KMS-11 (cell line): ENCODE data around the gene CCDC69.
"Not testable (repeated sequence)": the region's sequence is repeated elsewhere in the genome, so short reads cannot be mapped to it uniquely, and the experiment has no call there.

Experiments used
- H2AFZ ChIP-seq: fragments of 200-600 bp; sonication (generic); 2 replicates; pipeline ENCODE4 v1.6.1; 2016; ENCODE audit warnings: antibody characterized with exemption, mixed run types, low read depth
- H3K27ac ChIP-seq: fragments of 200-600 bp; sonication (generic); 2 replicates; pipeline ENCODE4 v1.6.1; 2016; ENCODE audit warnings: mild to moderate bottlenecking, mixed run types
- H3K27me3 ChIP-seq: fragments of 200-600 bp; sonication (generic); 2 replicates; pipeline ENCODE4 v1.6.1; 2017; ENCODE audit warnings: mild to moderate bottlenecking, low read depth, mixed run types, moderate library complexity; ENCODE audit not compliant: insufficient read depth
- H3K36me3 ChIP-seq: fragments of 200-600 bp; sonication (generic); 2 replicates; pipeline ENCODE4 v1.6.1; 2017; ENCODE audit warnings: mild to moderate bottlenecking, mixed run types; ENCODE audit not compliant: insufficient read depth
- H3K4me1 ChIP-seq: fragments of 200-600 bp; sonication (generic); 2 replicates; pipeline ENCODE4 v1.6.1; 2016; ENCODE audit warnings: mild to moderate bottlenecking, low read depth, mixed run types; ENCODE audit not compliant: poor library complexity, severe bottlenecking
- H3K4me2 ChIP-seq: fragments of 200-600 bp; sonication (generic); 2 replicates; pipeline ENCODE4 v1.7.0; 2016; ENCODE audit warnings: mild to moderate bottlenecking, mixed run types
- H3K4me3 ChIP-seq: fragments of 200-600 bp; sonication (generic); IDR thresholded peaks from 2 replicates; pipeline ENCODE4 v1.6.1; 2017; ENCODE audit warnings: low read depth, low read length, mixed read lengths; ENCODE audit not compliant: insufficient read depth
- H3K79me2 ChIP-seq: fragments of 200-600 bp; sonication (generic); 2 replicates; pipeline ENCODE4 v1.6.1; 2016; ENCODE audit warnings: low read depth, mixed run types; ENCODE audit not compliant: insufficient read depth
- H3K9ac ChIP-seq: fragments of 200-600 bp; sonication (generic); 2 replicates; pipeline ENCODE4 v1.6.1; 2016; ENCODE audit warnings: mild to moderate bottlenecking, mixed run types
- H4K20me1 ChIP-seq: fragments of 200-600 bp; sonication (generic); 2 replicates; pipeline ENCODE4 v1.6.1; 2016; ENCODE audit warnings: mild to moderate bottlenecking, mixed run types; ENCODE audit not compliant: insufficient read depth
- TF ChIP-seq, protein P1 (sequence below): fragments of 200-600 bp; sonication (generic); conservative IDR thresholded peaks from 2 replicates; pipeline ENCODE4 v1.6.1; 2017; ENCODE audit warnings: low read depth, mild to moderate bottlenecking, antibody characterized with exemption, low read length, moderate library complexity, mixed read lengths

The CCDC69 gene

DNA sequence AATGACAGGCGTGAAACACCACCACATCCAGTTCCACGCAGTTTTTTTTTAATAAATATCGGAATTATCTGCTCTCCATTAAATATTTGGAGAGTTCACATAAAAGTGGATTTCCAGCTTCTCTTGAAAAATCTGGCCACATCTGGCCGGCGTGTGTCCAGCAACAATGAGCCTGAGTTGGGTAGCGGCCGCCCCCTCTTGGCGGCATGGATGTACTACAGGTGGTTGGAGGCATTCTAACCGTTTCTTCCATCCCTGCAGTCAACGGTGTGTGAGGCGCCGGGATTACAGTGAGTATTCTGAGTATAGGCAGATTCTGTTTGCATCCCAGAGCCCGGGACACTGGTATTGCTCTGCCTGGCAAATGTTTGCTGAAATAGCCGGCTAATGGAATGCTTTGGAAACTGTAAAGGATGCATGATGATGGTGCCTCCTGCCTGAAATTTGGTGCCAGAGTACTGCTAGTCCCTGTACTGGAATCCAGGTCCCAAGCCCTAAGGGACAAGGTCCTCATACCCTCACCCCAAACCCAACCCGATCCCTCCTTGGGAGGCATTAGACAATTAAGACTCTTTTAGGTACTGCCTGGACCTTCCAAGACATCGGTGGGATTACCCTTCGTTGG, 15.5 kb upstream of the CCDC69 start:
- no peak overlapping the region for H3K4me2 ChIP-seq
- no peaks in the 10 kb centered on the region for H3K27me3 ChIP-seq
- no peaks in the 10 kb centered on the region for H3K79me2 ChIP-seq
- H4K20me1 ChIP-seq, result no peaks in the 10 kb centered on the region
- H3K4me3 ChIP-seq, result no peak overlapping the region
- H2AFZ ChIP-seq, result no peak overlapping the region
- no peak overlapping the region for H3K9ac ChIP-seq
- TF ChIP-seq, protein P1, sequence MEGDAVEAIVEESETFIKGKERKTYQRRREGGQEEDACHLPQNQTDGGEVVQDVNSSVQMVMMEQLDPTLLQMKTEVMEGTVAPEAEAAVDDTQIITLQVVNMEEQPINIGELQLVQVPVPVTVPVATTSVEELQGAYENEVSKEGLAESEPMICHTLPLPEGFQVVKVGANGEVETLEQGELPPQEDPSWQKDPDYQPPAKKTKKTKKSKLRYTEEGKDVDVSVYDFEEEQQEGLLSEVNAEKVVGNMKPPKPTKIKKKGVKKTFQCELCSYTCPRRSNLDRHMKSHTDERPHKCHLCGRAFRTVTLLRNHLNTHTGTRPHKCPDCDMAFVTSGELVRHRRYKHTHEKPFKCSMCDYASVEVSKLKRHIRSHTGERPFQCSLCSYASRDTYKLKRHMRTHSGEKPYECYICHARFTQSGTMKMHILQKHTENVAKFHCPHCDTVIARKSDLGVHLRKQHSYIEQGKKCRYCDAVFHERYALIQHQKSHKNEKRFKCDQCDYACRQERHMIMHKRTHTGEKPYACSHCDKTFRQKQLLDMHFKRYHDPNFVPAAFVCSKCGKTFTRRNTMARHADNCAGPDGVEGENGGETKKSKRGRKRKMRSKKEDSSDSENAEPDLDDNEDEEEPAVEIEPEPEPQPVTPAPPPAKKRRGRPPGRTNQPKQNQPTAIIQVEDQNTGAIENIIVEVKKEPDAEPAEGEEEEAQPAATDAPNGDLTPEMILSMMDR, result peak; percentile 83
- no peaks in the 10 kb centered on the region for H3K36me3 ChIP-seq
- no peak overlapping the region for H3K27ac ChIP-seq
- no peaks in the 10 kb centered on the region for H3K4me1 ChIP-seq

DNA sequence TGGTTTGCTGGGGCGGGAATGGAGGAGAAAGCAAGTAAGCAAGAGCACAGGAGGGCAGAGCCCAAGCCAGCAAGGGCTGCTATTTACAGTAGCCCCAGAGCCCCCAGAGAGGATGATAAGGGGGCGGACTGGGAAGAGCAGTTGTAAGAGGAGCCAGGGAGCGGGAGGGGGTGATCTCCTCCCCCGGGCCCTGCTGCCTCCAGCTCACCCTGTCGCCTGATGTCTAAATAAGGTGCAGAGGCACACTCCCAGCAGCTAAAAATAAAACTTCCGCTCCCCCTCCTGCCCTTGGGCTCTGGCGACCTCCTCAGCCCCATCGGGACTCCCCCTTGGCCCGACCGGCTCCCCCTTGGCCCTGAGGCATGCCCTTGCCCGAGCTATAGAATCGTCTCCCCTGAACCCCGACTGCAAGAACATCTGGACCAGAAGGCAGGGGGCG, 14.4 kb upstream of the CCDC69 start:
- H3K4me1 ChIP-seq, result no peaks in the 10 kb centered on the region
- H3K79me2 ChIP-seq, result no peaks in the 10 kb centered on the region
- H3K9ac ChIP-seq, result no peak overlapping the region
- no peak overlapping the region for H3K27ac ChIP-seq
- H3K27me3 ChIP-seq, result no peaks in the 10 kb centered on the region
- H3K4me2 ChIP-seq, result no peak overlapping the region
- no peak overlapping the region for H2AFZ ChIP-seq
- no peaks in the 10 kb centered on the region for H4K20me1 ChIP-seq
- TF ChIP-seq, protein P1, result no peak
- H3K36me3 ChIP-seq, result no peaks in the 10 kb centered on the region
- no peak overlapping the region for H3K4me3 ChIP-seq

DNA sequence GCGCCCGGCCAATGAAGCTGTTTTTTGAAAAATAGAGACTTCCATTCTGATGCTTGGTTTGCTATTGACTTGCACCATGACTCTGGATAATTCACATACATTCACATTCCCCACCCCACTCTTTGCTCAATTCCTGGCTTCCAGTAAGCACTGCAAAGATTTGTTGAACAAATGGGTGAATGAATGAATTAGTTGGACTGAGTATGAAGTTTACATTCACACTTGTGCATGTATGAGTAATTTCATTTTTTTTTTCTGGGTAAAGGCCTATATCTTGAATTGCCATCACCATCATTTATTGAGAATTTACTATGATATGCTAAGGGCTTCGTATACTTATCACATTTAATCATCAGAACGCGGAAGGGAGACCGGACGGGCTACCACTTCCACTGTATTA, 13.8 kb upstream of the CCDC69 start:
- Histone ChIP-seq H3K9ac (no peak overlapping the region), H3K4me3 (no peak overlapping the region), H4K20me1 (no peaks in the 10 kb centered on the region), H3K4me2 (no peak overlapping the region), H3K79me2 (no peaks in the 10 kb centered on the region), H3K4me1 (no peaks in the 10 kb centered on the region), H3K27me3 (no peaks in the 10 kb centered on the region), H3K27ac (no peak overlapping the region), H3K36me3 (no peaks in the 10 kb centered on the region), H2AFZ (no peak overlapping the region)
- TF ChIP-seq, protein P1, result no peak

DNA sequence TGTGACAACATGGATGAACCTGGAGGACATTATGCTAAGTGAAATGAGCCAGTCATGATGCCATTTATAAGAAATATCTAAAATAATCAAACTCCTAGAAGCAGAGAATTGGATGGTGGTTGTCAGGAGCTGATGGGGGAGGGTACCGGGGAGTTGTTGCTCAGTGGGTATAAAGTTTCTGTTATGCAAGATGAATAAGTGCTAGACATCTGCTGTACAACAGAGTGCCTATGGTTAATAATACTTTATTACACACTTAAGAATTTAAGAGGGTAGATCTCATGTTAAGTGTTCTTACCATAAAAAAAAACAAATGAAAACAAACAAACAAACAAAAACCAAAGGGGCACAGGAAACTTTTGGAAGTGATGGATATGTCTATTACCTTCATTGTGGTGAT, 13.0 kb upstream of the CCDC69 start:
- Histone ChIP-seq H3K27me3 (no peaks in the 10 kb centered on the region), H3K36me3 (no peaks in the 10 kb centered on the region), H3K9ac (no peak overlapping the region), H3K27ac (no peak overlapping the region), H3K4me1 (no peaks in the 10 kb centered on the region), H2AFZ (no peak overlapping the region), H3K4me2 (no peak overlapping the region), H3K79me2 (no peaks in the 10 kb centered on the region), H3K4me3 (no peak overlapping the region), H4K20me1 (no peaks in the 10 kb centered on the region)
- TF ChIP-seq, protein P1, result no peak

DNA sequence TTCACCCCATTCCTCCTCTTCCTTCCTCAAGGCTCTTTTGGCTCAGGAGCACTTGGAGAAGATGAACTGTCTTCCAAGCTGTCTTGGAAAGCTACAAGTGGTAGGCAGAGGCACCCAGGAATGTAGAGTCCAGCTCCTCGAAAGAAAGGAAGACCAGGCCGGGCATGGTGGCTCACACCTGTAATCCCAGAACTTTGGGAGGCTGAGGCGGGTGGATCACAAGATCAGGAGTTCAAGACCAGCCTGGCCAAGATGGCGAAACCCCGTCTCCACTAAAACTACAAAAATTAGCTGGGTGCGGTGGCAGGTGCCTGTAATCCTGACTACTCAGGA, 11.3 kb upstream of the CCDC69 start:
- not testable (repeated sequence) for H2AFZ ChIP-seq, H3K4me3 ChIP-seq, H3K4me2 ChIP-seq, H3K9ac ChIP-seq, H3K27ac ChIP-seq, H3K36me3 ChIP-seq, H3K79me2 ChIP-seq, H4K20me1 ChIP-seq, H3K27me3 ChIP-seq, H3K4me1 ChIP-seq
